ENCODE results near the gene THAP7.

- TF ChIP-seq EZH2 (IDR thresholded peaks at IDR 0.05) = no peak
- TF ChIP-seq CTCF (IDR thresholded peaks at IDR 0.05 in 2 of 3, conservative IDR thresholded peaks at IDR 0.05 in 1 of 3; ENCODE audit: borderline replicate concordance in 1 of 3, insufficient read depth in 1 of 3, low read depth in 2 of 3, low read length in 2 of 3) = no peak
- no peak for TF ChIP-seq POLR2AphosphoS5 (IDR thresholded peaks at IDR 0.05; ENCODE audit: low read depth, low read length)
- TF ChIP-seq POLR2A (IDR thresholded peaks at IDR 0.05; ENCODE audit: borderline replicate concordance, extremely low read depth, insufficient read depth, insufficient read length) = no peak
These were observed 48.0 kb downstream of the THAP7 start for GRCh38 chr22:20953668-20954500.

Data from HCT116 (cell line).